ENCODE measurements around the gene KRTAP10-10. TPM values are rescaled to one million over a fixed set of nuclear protein-coding genes. Genes with fewer than 3 reads are reported as not detected.

The KRTAP10-10 gene
- total and polyA plus RNA-seq, 9 of the 15 experiments (the other 6 are each of a cell fraction or from before 2014, with no cell fraction given) = not detected

- Histone ChIP-seq H3K79me2 (ENCODE audit: control insufficient read depth, insufficient read depth, low read length) (no peaks in the 10 kb centered on the region), H2AFZ (ENCODE audit: low read depth, low read length) (no peak overlapping the region), H3K27me3 (ENCODE audit: control insufficient read depth in 2 of 2, insufficient read depth in 2 of 2, low read length in 2 of 2) (peaks cover 14 to 48% of the 10 kb centered on the region in 2 experiments), H3K9ac (ENCODE audit: insufficient read depth in 1 of 2, low read depth in 2 of 2, low read length in 2 of 2) (no peak overlapping the region), H3K4me1 (replicated peaks in 1 of 2; ENCODE audit: control insufficient read depth in 2 of 2, insufficient read depth in 2 of 2, low read length in 2 of 2) (peaks cover 0 to 6% of the 10 kb centered on the region in 2 experiments; a peak in 2 of 5 replicates), H4K20me1 (replicated peaks; ENCODE audit: control insufficient read depth, insufficient read depth, low read length) (0 out of 2 replicates have a peak, but pooled peaks cover 6% of the 10 kb centered on the region), H3K36me3 (ENCODE audit: control insufficient read depth, insufficient read depth, low read length) (no peaks in the 10 kb centered on the region), H3K27ac (ENCODE audit: extremely low read depth, low read depth, low read length) (no peak overlapping the region), H3K4me2 (ENCODE audit: insufficient read depth, low read length) (no peak overlapping the region), H3K9me1 (ENCODE audit: control insufficient read depth, insufficient read depth, low read length) (no peaks in the 10 kb centered on the region), H3K9me3 (replicated peaks; ENCODE audit: control insufficient read depth, insufficient read depth, low read depth, low read length) (no peaks in the 10 kb centered on the region), H3K4me3 (no peak overlapping the region)
- FAIRE-seq (peak; percentile 35), ATAC-seq (peak; percentile 69), DNase-seq (ENCODE audit: extremely low read depth in 1 of 4, low spot score in 3 of 4) (peak in 1 of 4 experiments; percentile 27)
- TF ChIP-seq ZNF3 (CRISPR knock-in tag; IDR thresholded peaks at IDR 0.05) (no peak), ZC3H4 (CRISPR knock-in tag; IDR thresholded peaks at IDR 0.05; ENCODE audit: borderline replicate concordance) (no peak), MAFG (tag; conservative IDR thresholded peaks at IDR 0.05) (peak; percentile 94), C11orf30 (IDR thresholded peaks at IDR 0.05; ENCODE audit: low read depth) (peak; percentile 94), ZNF316 (IDR thresholded peaks at IDR 0.05) (peak; percentile 97), MAFK (IDR thresholded peaks at IDR 0.05; ENCODE audit: low read length) (peak; percentile 60; the same call in 1 of the 2 replicates), ETV1 (tag; conservative IDR thresholded peaks at IDR 0.05; ENCODE audit: low read depth) (0 out of 2 replicates have a peak, but pooled peaks have one; percentile 30), NFE2 (IDR thresholded peaks at IDR 0.05; ENCODE audit: low read depth) (peak; percentile 71), DPF2 (IDR thresholded peaks at IDR 0.05) (peak; percentile 38; the same call in 1 of the 2 replicates), ESRRA (IDR thresholded peaks at IDR 0.05; ENCODE audit: borderline replicate concordance, low read depth) (0 out of 2 replicates have a peak, but pooled peaks have one; percentile 19), BACH1 (tag; IDR thresholded peaks at IDR 0.05) (peak; percentile 89), ZC3H11A (IDR thresholded peaks at IDR 0.05; ENCODE audit: low read depth, low read length) (no peak), POLR2H (tag; IDR thresholded peaks at IDR 0.05; ENCODE audit: low read depth) (no peak), MAFF (IDR thresholded peaks at IDR 0.05; ENCODE audit: low read length) (peak; percentile 62; the same call in 1 of the 2 replicates)
- no TSS peak for BruUV-seq (replicated peaks)
- WGBS (ENCODE audit: insufficient coverage, low coverage, missing lambda C conversion rate) = 0% methylated on average over 15 of the region's 15 CpGs
- in situ Hi-C loops (cut with MboI) = no loop called here
- ChIA-PET POLR2A (interaction anchor here (0.6 to 1.6 kb wide), 4 partner anchors 8 to 318 kb away, joined by 3 to 4 read pairs (median 4); no protein-coding TSS in a partner anchor), CTCF (ENCODE audit: low intra/inter-chr PET ratio) (no interaction called here)
- intact Hi-C loops (cut with micrococcal nuclease) = no loop called here
These were observed 45.5 kb downstream of the KRTAP10-10 start for GRCh38 chr21:44682580-44683151.

All from K562 (cell line).